ENCODE measurements around the gene ADNP2.

ADNP2 gene

GRCh38 chr18:80086281-80086680 lies 22.8 kb upstream of the ADNP2 start:
- Histone ChIP-seq H4K20me1 (ENCODE audit: insufficient read depth, low read length) (no peaks in the 10 kb centered on the region), H3K9me3 (ENCODE audit: insufficient read depth, low read length) (peaks cover 20% of the 10 kb centered on the region; the same call in 1 of the 2 replicates), H3K79me2 (ENCODE audit: low read length) (no peaks in the 10 kb centered on the region), H2AFZ (ENCODE audit: low read depth, low read length) (no peak overlapping the region), H3K27me3 (ENCODE audit: low read depth, low read length) (no peaks in the 10 kb centered on the region), H3K4me3 (ENCODE audit: low read length) (no peak overlapping the region), H3K4me2 (ENCODE audit: low read length) (no peak overlapping the region), H3K27ac (ENCODE audit: low read length) (no peak overlapping the region), H3K9ac (ENCODE audit: low read length) (no peak overlapping the region), H3K4me1 (ENCODE audit: low read length) (no peaks in the 10 kb centered on the region), H3K36me3 (replicated peaks; ENCODE audit: low read depth, low read length) (no peaks in the 10 kb centered on the region)
- no peak for TF ChIP-seq CTCF (IDR thresholded peaks at IDR 0.05; ENCODE audit: low read depth, low read length)

- Histone ChIP-seq H2AFZ (ENCODE audit: low read depth, low read length) (no peak overlapping the region), H3K36me3 (replicated peaks; ENCODE audit: low read depth, low read length) (no peaks in the 10 kb centered on the region), H3K4me3 (ENCODE audit: low read length) (no peak overlapping the region), H3K27ac (ENCODE audit: low read length) (no peak overlapping the region), H3K79me2 (ENCODE audit: low read length) (no peaks in the 10 kb centered on the region), H3K4me2 (ENCODE audit: low read length) (no peak overlapping the region), H3K9ac (ENCODE audit: low read length) (no peak overlapping the region), H3K27me3 (ENCODE audit: low read depth, low read length) (no peaks in the 10 kb centered on the region), H4K20me1 (ENCODE audit: insufficient read depth, low read length) (no peaks in the 10 kb centered on the region), H3K9me3 (ENCODE audit: insufficient read depth, low read length) (peaks cover 20% of the 10 kb centered on the region; the same call in 1 of the 2 replicates), H3K4me1 (ENCODE audit: low read length) (no peaks in the 10 kb centered on the region)
- no peak for TF ChIP-seq EZH2phosphoT487 (IDR thresholded peaks at IDR 0.05; ENCODE audit: low read depth)
- no peak for TF ChIP-seq CTCF (IDR thresholded peaks at IDR 0.05; ENCODE audit: low read depth, low read length)
Observed at GRCh38 chr18:80088036-80088435, 21.0 kb upstream of the ADNP2 start.

GRCh38 chr18:80088823-80089222 lies 20.2 kb upstream of the ADNP2 start:
- H3K79me2 ChIP-seq (ENCODE audit: low read length) = no peaks in the 10 kb centered on the region
- no peak overlapping the region for H3K27ac ChIP-seq (ENCODE audit: low read length)
- no peak for TF ChIP-seq EZH2phosphoT487 (IDR thresholded peaks at IDR 0.05; ENCODE audit: low read depth)
- no peak for TF ChIP-seq CTCF (IDR thresholded peaks at IDR 0.05; ENCODE audit: low read depth, low read length)
- no peaks in the 10 kb centered on the region for H3K27me3 ChIP-seq (ENCODE audit: low read depth, low read length)
- no peak overlapping the region for H3K9ac ChIP-seq (ENCODE audit: low read length)
- peaks cover 20% of the 10 kb centered on the region; the same call in 1 of the 2 replicates for H3K9me3 ChIP-seq (ENCODE audit: insufficient read depth, low read length)
- H4K20me1 ChIP-seq (ENCODE audit: insufficient read depth, low read length) = no peaks in the 10 kb centered on the region
- no peak overlapping the region for H2AFZ ChIP-seq (ENCODE audit: low read depth, low read length)
- H3K4me1 ChIP-seq (ENCODE audit: low read length) = no peaks in the 10 kb centered on the region
- H3K4me2 ChIP-seq (ENCODE audit: low read length) = no peak overlapping the region
- H3K36me3 ChIP-seq (replicated peaks; ENCODE audit: low read depth, low read length) = no peaks in the 10 kb centered on the region
- no peak overlapping the region for H3K4me3 ChIP-seq (ENCODE audit: low read length)

- H3K4me1 ChIP-seq (ENCODE audit: low read length) = no peaks in the 10 kb centered on the region
- no peaks in the 10 kb centered on the region for H3K9me3 ChIP-seq (ENCODE audit: insufficient read depth, low read length)
- H3K9ac ChIP-seq (ENCODE audit: low read length) = no peak overlapping the region
- no peaks in the 10 kb centered on the region for H3K79me2 ChIP-seq (ENCODE audit: low read length)
- H3K4me2 ChIP-seq (ENCODE audit: low read length) = no peak overlapping the region
- H2AFZ ChIP-seq (ENCODE audit: low read depth, low read length) = no peak overlapping the region
- H3K27ac ChIP-seq (ENCODE audit: low read length) = no peak overlapping the region
- no peak overlapping the region for H3K4me3 ChIP-seq (ENCODE audit: low read length)
- TF ChIP-seq EZH2phosphoT487 (IDR thresholded peaks at IDR 0.05; ENCODE audit: low read depth) (no peak), CTCF (IDR thresholded peaks at IDR 0.05; ENCODE audit: low read depth, low read length) (no peak)
- no peaks in the 10 kb centered on the region for H3K36me3 ChIP-seq (replicated peaks; ENCODE audit: low read depth, low read length)
- no peaks in the 10 kb centered on the region for H4K20me1 ChIP-seq (ENCODE audit: insufficient read depth, low read length)
- no peaks in the 10 kb centered on the region for H3K27me3 ChIP-seq (ENCODE audit: low read depth, low read length)
Observed at GRCh38 chr18:80095414-80095813, 13.6 kb upstream of the ADNP2 start.
